ENCODE results near the gene ASAH2. TPM values are rescaled to one million over a fixed set of nuclear protein-coding genes. Genes with fewer than 3 reads are reported as not detected.
"Not testable (repeated sequence)": the region's sequence is repeated elsewhere in the genome, so short reads cannot be mapped to it uniquely, and the experiment has no call there.

ASAH2 gene
- total and polyA plus RNA-seq, 2 donors (not counting 1 experiment from before 2014, with no cell fraction given): 0.25 to 0.44 TPM

- no peak overlapping the region for H3K4me3 Mint-ChIP-seq
- ATAC-seq (ENCODE audit: low read depth) (no peak), DNase-seq (no peak)
- H4K20me1 ChIP-seq (ENCODE audit: control insufficient read depth, insufficient read depth, low read length, poor library complexity, severe bottlenecking): no peaks in the 10 kb centered on the region
- peaks cover 0 to 7% (median 1%) of the 10 kb centered on the region in 4 experiments for H3K27me3 ChIP-seq (replicated peaks in 1 of 4; ENCODE audit: control extremely low read depth in 1 of 4, control insufficient read depth in 3 of 4, insufficient read depth in 4 of 4, low read length in 3 of 4)
- H3K4me1 ChIP-seq (ENCODE audit: control insufficient read depth in 2 of 2, insufficient read depth in 2 of 2, low read length in 2 of 2): no peaks in the 10 kb centered on the region
- no peaks in the 10 kb centered on the region for H3K36me3 ChIP-seq (replicated peaks in 1 of 2; ENCODE audit: control extremely low read depth in 1 of 2, control insufficient read depth in 1 of 2, extremely low read depth in 1 of 2, insufficient read depth in 2 of 2, low read length in 1 of 2)
- intact Hi-C loops (cut with micrococcal nuclease): no loop called here
- H3K4me1 Mint-ChIP-seq: no peaks in the 10 kb centered on the region
- H2AFZ ChIP-seq (ENCODE audit: insufficient read depth, low read depth, low read length, poor library complexity, severe bottlenecking): no peak overlapping the region
- ChIA-PET CTCF (no interaction called here), POLR2A (no interaction called here)
- no peak overlapping the region for H3K27ac Mint-ChIP-seq
- H3K27me3 Mint-ChIP-seq: peaks cover 51% of the 10 kb centered on the region
- no peak overlapping the region for H3K9ac ChIP-seq (ENCODE audit: low read length)
- H3K27ac ChIP-seq (ENCODE audit: low read length in 2 of 2): no peak overlapping the region
- no peak overlapping the region for H3K4me2 ChIP-seq (replicated peaks; ENCODE audit: low read depth, low read length, poor library complexity, severe bottlenecking)
- H3K9me3 ChIP-seq (ENCODE audit: control extremely low read depth in 1 of 3, control insufficient read depth in 2 of 3, insufficient read depth in 1 of 3, low read length in 2 of 3): no peaks in the 10 kb centered on the region
- TF ChIP-seq CTCF (IDR thresholded peaks at IDR 0.05) (no peak), EZH2 (IDR thresholded peaks at IDR 0.05; ENCODE audit: borderline replicate concordance, insufficient read depth, low read depth, low read length, poor library complexity, severe bottlenecking) (no peak)
- H3K79me2 ChIP-seq (ENCODE audit: control insufficient read depth, insufficient read depth, low read length): no peaks in the 10 kb centered on the region
- WGBS (ENCODE audit: insufficient coverage): no CpG with 5 or more reads among the region's 4 CpGs
- H3K4me3 ChIP-seq (ENCODE audit: control extremely low read depth in 1 of 5, extremely low read depth in 1 of 5, insufficient read depth in 1 of 5, low read depth in 2 of 5, low read length in 4 of 5): no peak overlapping the region
- no peaks in the 10 kb centered on the region for H3K9me3 Mint-ChIP-seq (ENCODE audit: insufficient read depth)
Measured at GRCh38 chr10:50242777-50243176, 8.5 kb downstream of the ASAH2 start.

GRCh38 chr10:50241478-50241877 lies 9.8 kb downstream of the ASAH2 start:
- H3K27me3 Mint-ChIP-seq: peaks cover 49% of the 10 kb centered on the region
- H3K27me3 ChIP-seq (replicated peaks in 1 of 4; ENCODE audit: control extremely low read depth in 1 of 4, control insufficient read depth in 3 of 4, insufficient read depth in 4 of 4, low read length in 3 of 4): peaks cover 0 to 14% (median 3%) of the 10 kb centered on the region in 4 experiments
- H3K4me1 Mint-ChIP-seq; H3K36me3 ChIP-seq (replicated peaks in 1 of 2; ENCODE audit: control extremely low read depth in 1 of 2, control insufficient read depth in 1 of 2, extremely low read depth in 1 of 2, insufficient read depth in 2 of 2, low read length in 1 of 2); POLR2A ChIA-PET; H3K9me3 ChIP-seq (ENCODE audit: control extremely low read depth in 1 of 3, control insufficient read depth in 2 of 3, insufficient read depth in 1 of 3, low read length in 2 of 3); H4K20me1 ChIP-seq (ENCODE audit: control insufficient read depth, insufficient read depth, low read length, poor library complexity, severe bottlenecking); H3K4me3 ChIP-seq (ENCODE audit: control extremely low read depth in 1 of 5, extremely low read depth in 1 of 5, insufficient read depth in 1 of 5, low read depth in 2 of 5, low read length in 4 of 5); H3K4me1 ChIP-seq (ENCODE audit: control insufficient read depth in 2 of 2, insufficient read depth in 2 of 2, low read length in 2 of 2); H3K9me3 Mint-ChIP-seq (ENCODE audit: insufficient read depth); DNase-seq; H2AFZ ChIP-seq (ENCODE audit: insufficient read depth, low read depth, low read length, poor library complexity, severe bottlenecking); ATAC-seq (ENCODE audit: low read depth); H3K4me3 Mint-ChIP-seq; H3K27ac Mint-ChIP-seq; intact Hi-C loops (cut with micrococcal nuclease); CTCF ChIA-PET; H3K4me2 ChIP-seq (replicated peaks; ENCODE audit: low read depth, low read length, poor library complexity, severe bottlenecking); H3K79me2 ChIP-seq (ENCODE audit: control insufficient read depth, insufficient read depth, low read length); H3K27ac ChIP-seq (ENCODE audit: low read length in 2 of 2); H3K9ac ChIP-seq (ENCODE audit: low read length): not testable (repeated sequence)
- no CpG with 5 or more reads among the region's 1 CpG for WGBS (ENCODE audit: insufficient coverage)

Data from B cell (primary cell).